Activated B cell treated with CpG ODN at 0.5 μM for 24 hours (primary cell): ENCODE data around the gene PIK3CD. TPM values are rescaled to one million over a fixed set of nuclear protein-coding genes. Genes with fewer than 3 reads are reported as not detected.

Experiments used
- ATAC-seq: fragments of 200-7000 bp; cut with Tn5 transposase; one replicate; pipeline ENCODE4 v1.10.0; 2021; ENCODE audit warnings: low read depth, mild to moderate bottlenecking, moderate library complexity
- CTCF ChIA-PET: fragments of 350-600 bp; sonication (Branson Sonifier 250); formaldehyde crosslinking; loops from one replicate; lab custom pipeline; 2021; ENCODE audit warnings: antibody characterized with exemption; lab: Charles Lee
- POLR2A ChIA-PET: fragments of 350-600 bp; sonication (Branson Sonifier 250); formaldehyde crosslinking; loops from one replicate; lab custom pipeline; 2021; ENCODE audit warnings: antibody characterized with exemption; lab: Charles Lee
- DNase-seq: peaks from one replicate; pipeline ENCODE4 v3.0.0; 2022
- H3K27ac Mint-ChIP-seq: one replicate; pipeline ENCODE4 v1.8.0; 2020; ENCODE audit warnings: mixed read lengths
- H3K27me3 Mint-ChIP-seq: one replicate; pipeline ENCODE4 v1.8.0; 2021; ENCODE audit warnings: mixed read lengths
- H3K36me3 Mint-ChIP-seq: one replicate; pipeline ENCODE4 v1.8.0; 2021; ENCODE audit warnings: low read depth, mixed read lengths
- H3K4me1 Mint-ChIP-seq: one replicate; pipeline ENCODE4 v1.8.0; 2021; ENCODE audit warnings: mixed read lengths
- H3K4me3 Mint-ChIP-seq: one replicate; pipeline ENCODE4 v1.8.0; 2020; ENCODE audit warnings: mild to moderate bottlenecking, mixed read lengths
- H3K9me3 Mint-ChIP-seq: one replicate; pipeline ENCODE4 v1.8.0; 2020; ENCODE audit warnings: mixed read lengths
- intact Hi-C: fragments of 100-400 bp; cut with micrococcal nuclease; formaldehyde crosslinking; loops from one replicate; pipeline ENCODE4 v1.15.1; 2024
- total RNA-seq: library from RNA; stranded (reverse); gene quantifications from 2 replicates; pipeline ENCODE4 v1.2.3, GENCODE V29; 2022
- TF ChIP-seq, protein P1 (sequence below): fragments of 200-600 bp; IDR thresholded peaks from one replicate; pipeline ENCODE4 v1.8.0; 2022; ENCODE audit warnings: antibody characterized with exemption, mild to moderate bottlenecking

The PIK3CD gene
- total RNA-seq, 1 donor from 2014 or later = 265 TPM

DNA sequence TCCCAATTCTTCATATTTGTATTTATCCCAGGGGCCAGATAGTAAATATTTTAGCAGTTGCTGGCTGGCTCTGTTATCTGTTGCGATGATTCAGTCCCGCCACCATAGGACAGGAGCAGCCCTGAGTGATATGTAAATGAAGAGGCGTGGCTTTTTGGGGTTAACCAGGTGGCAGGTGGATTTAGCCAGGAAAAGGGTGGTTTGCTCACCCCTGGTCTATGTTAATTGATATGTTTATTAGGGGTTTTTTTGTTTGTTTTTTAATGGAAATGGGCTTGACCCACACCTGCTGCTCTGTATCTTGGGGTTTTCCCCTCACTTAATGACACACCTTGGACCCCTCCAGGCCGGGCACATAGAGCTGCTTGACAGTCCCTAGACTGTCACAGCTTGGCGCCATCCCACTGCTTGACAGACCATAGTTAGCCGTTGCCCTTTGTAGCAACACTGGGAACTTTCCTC lies 62.8 kb downstream of the PIK3CD start:
- ChIA-PET POLR2A (interaction anchor here (0.6 to 1.6 kb wide), 2 partner anchors 59 to 84 kb away, joined by 5 read pairs; no protein-coding TSS in a partner anchor), CTCF (interaction anchor here (4.3 kb wide), 1 partner anchor 99 kb away, joined by 15 read pairs; no protein-coding TSS in a partner anchor)
- ATAC-seq (peak; percentile 19), DNase-seq (no peak)
- Mint-ChIP-seq H3K36me3 (peaks cover 74% of the 10 kb centered on the region), H3K27ac (peak overlapping the region; percentile 78), H3K9me3 (no peaks in the 10 kb centered on the region), H3K4me3 (peak overlapping the region; percentile 38), H3K27me3 (no peaks in the 10 kb centered on the region), H3K4me1 (peaks cover 43% of the 10 kb centered on the region)
- intact Hi-C loops = no loop called here
- TF ChIP-seq, protein P1, sequence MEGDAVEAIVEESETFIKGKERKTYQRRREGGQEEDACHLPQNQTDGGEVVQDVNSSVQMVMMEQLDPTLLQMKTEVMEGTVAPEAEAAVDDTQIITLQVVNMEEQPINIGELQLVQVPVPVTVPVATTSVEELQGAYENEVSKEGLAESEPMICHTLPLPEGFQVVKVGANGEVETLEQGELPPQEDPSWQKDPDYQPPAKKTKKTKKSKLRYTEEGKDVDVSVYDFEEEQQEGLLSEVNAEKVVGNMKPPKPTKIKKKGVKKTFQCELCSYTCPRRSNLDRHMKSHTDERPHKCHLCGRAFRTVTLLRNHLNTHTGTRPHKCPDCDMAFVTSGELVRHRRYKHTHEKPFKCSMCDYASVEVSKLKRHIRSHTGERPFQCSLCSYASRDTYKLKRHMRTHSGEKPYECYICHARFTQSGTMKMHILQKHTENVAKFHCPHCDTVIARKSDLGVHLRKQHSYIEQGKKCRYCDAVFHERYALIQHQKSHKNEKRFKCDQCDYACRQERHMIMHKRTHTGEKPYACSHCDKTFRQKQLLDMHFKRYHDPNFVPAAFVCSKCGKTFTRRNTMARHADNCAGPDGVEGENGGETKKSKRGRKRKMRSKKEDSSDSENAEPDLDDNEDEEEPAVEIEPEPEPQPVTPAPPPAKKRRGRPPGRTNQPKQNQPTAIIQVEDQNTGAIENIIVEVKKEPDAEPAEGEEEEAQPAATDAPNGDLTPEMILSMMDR = no peak

DNA sequence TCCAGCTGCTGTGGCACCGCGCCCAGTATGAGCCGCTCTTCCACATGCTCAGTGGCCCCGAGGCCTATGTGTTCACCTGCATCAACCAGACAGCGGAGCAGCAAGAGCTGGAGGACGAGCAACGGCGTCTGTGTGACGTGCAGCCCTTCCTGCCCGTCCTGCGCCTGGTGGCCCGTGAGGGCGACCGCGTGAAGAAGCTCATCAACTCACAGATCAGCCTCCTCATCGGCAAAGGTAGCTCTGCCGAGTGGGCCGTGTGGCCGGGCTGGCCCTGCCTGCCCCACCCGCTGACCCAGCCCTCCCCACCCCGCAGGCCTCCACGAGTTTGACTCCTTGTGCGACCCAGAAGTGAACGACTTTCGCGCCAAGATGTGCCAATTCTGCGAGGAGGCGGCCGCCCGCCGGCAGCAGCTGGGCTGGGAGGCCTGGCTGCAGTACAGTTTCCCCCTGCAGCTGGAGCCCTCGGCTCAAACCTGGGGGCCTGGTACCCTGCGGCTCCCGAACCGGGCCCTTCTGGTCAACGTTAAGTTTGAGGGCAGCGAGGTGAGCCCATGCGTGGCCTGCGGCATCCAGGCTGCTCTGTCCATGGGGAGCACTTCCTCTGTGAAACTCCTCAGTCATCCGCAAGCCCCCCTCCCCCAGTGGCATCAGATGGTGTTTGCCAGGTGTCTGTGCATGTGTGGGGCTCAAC lies 64.2 kb downstream of the PIK3CD start:
- no peaks in the 10 kb centered on the region for H3K9me3 Mint-ChIP-seq
- peak overlapping the region; percentile 50 for H3K27ac Mint-ChIP-seq
- H3K27me3 Mint-ChIP-seq = no peaks in the 10 kb centered on the region
- ATAC-seq (no peak), DNase-seq (no peak)
- ChIA-PET POLR2A (interaction anchor here (0.5 to 3.6 kb wide), 6 partner anchors 10 to 178 kb away, joined by 3 to 24 read pairs (median 6); no protein-coding TSS in a partner anchor), CTCF (interaction anchor here (0.8 to 4.3 kb wide), 4 partner anchors 24 to 100 kb away, joined by 3 to 18 read pairs (median 9); no protein-coding TSS in a partner anchor)
- H3K4me3 Mint-ChIP-seq = no peak overlapping the region
- peaks cover 46% of the 10 kb centered on the region for H3K4me1 Mint-ChIP-seq
- intact Hi-C loops = loop anchor here (2.0 kb wide), 1 partner anchor 27 kb away; no protein-coding TSS in a partner anchor
- TF ChIP-seq, protein P1 = no peak
- H3K36me3 Mint-ChIP-seq = peaks cover 76% of the 10 kb centered on the region

DNA sequence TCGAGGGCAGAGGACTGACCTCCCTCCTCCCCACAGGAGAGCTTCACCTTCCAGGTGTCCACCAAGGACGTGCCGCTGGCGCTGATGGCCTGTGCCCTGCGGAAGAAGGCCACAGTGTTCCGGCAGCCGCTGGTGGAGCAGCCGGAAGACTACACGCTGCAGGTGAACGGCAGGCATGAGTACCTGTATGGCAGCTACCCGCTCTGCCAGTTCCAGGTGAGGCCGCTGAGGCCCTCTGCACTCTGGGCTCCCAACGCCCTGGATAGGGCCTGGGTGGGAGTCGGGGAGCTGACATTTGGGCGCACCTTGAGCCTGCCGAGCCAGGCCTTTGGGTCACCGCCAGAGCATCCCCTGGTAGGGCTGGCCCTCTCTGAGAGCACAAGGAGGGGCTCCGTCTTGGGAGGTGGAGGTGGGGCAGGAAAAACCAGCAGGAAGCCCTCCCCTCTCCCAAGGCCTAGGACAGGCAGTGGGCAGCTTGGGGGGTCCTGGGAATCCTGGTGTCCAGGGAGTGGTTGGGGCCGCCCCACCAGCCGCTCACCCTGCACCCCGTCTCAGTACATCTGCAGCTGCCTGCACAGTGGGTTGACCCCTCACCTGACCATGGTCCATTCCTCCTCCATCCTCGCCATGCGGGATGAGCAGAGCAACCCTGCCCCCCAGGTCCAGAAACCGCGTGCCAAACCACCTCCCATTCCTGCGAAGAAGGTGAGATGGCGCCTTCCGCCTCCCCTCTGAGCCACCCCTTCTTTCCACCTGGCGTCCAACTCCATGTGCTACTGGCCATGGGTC lies 65.1 kb downstream of the PIK3CD start:
- Mint-ChIP-seq H3K9me3 (no peaks in the 10 kb centered on the region), H3K4me3 (peak overlapping the region; percentile 48), H3K36me3 (peaks cover 73% of the 10 kb centered on the region), H3K27ac (peak overlapping the region; percentile 92), H3K4me1 (peaks cover 49% of the 10 kb centered on the region), H3K27me3 (no peaks in the 10 kb centered on the region)
- TF ChIP-seq, protein P1 = no peak
- ATAC-seq (no peak), DNase-seq (no peak)
- intact Hi-C loops = loop anchor here (1.0 to 2.0 kb wide), 3 partner anchors 28 to 90 kb away; no protein-coding TSS in a partner anchor
- ChIA-PET POLR2A (interaction anchor here (0.5 to 3.6 kb wide), 7 partner anchors 15 to 510 kb away, joined by 4 to 24 read pairs (median 13); no protein-coding TSS in a partner anchor), CTCF (interaction anchor here (0.8 to 4.3 kb wide), 5 partner anchors 63 to 101 kb away, joined by 3 to 18 read pairs (median 11); no protein-coding TSS in a partner anchor)

DNA sequence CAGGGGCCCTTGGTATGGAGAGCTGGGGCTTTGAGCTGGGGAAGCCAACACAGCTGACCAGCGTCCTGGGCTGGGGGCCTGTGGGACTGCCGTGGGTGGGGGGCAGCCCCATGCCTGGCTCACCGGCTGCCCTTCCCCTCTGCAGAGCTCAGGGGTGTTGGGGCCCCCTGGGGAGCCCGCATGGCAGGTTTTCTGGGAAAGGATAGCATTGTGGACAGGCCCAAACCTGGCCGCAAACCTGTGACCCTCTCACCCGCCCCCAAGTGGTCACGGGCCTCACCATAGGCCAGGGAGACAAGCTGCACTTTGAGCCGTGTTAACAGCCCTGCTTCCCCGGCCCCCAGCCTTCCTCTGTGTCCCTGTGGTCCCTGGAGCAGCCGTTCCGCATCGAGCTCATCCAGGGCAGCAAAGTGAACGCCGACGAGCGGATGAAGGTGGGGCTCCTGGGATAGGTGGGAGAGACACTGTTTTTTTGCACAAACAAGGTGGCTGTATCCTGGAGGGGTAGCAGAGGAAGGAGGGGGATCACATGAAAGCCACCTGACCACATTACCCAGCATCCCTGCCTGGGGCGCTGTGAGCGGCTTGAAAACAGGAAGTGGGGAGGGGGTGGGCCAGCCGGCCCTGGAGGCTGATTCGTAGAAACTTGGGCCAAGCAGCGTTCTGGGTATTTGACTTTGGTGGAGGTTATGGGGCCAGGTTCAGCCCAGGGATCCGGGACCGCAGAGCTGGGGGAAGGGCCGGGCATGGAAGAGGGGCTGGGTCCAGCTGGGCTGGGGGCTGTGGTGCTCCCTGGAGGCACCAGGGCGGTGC lies 65.9 kb downstream of the PIK3CD start:
- POLR2A ChIA-PET = interaction anchor here (0.5 to 3.6 kb wide), 11 partner anchors 14 to 91 kb away, joined by 3 to 24 read pairs (median 9); partner anchors contain the start of gene PIK3CD
- H3K27me3 Mint-ChIP-seq = no peaks in the 10 kb centered on the region
- peak overlapping the region; percentile 92 for H3K27ac Mint-ChIP-seq
- TF ChIP-seq, protein P1 = no peak
- H3K36me3 Mint-ChIP-seq = peaks cover 75% of the 10 kb centered on the region
- DNase-seq = peak; percentile 68
- intact Hi-C loops = loop anchor here (1.0 to 2.0 kb wide), 3 partner anchors 29 to 91 kb away; no protein-coding TSS in a partner anchor
- peaks cover 50% of the 10 kb centered on the region for H3K4me1 Mint-ChIP-seq
- peak; percentile 79 for ATAC-seq
- H3K4me3 Mint-ChIP-seq = peak overlapping the region; percentile 74
- no peaks in the 10 kb centered on the region for H3K9me3 Mint-ChIP-seq
- CTCF ChIA-PET = interaction anchor here (0.8 to 4.3 kb wide), 4 partner anchors 64 to 102 kb away, joined by 3 to 18 read pairs (median 13); no protein-coding TSS in a partner anchor
